Mesenteric fat pad (tissue), 1 donor: Measurements from ENCODE around the gene TARS2. TPM values are rescaled to one million over a fixed set of nuclear protein-coding genes. Genes with fewer than 3 reads are reported as not detected.

Experiments
- DNase-seq: peaks from one replicate; pipeline ENCODE4 v3.0.0-alpha.2; 2020; ENCODE audit warnings: low spot score
- total RNA-seq: library from RNA; stranded (reverse); fragmentation: NEBNext Ultra II Directional; extraction: Animal tissue kit (Norgen Biotek cat#: 25700); gene quantifications from one replicate; pipeline ENCODE4 v1.2.1, GENCODE V29; 2021
- donor health status: DM: yes; HTN: yes; CAD: no.

Gene TARS2
- total RNA-seq, 1 donor from 2014 or later = 14.0 TPM

- no peak for DNase-seq
Measured at GRCh38 chr1:150507912-150508864, 21.0 kb downstream of the TARS2 start, which contains the start of gene ECM1. Gene ECM1, plus strand, starts transcription at chr1:150508109. Its CDS starts 101 bp downstream, at chr1:150508210.

DNA sequence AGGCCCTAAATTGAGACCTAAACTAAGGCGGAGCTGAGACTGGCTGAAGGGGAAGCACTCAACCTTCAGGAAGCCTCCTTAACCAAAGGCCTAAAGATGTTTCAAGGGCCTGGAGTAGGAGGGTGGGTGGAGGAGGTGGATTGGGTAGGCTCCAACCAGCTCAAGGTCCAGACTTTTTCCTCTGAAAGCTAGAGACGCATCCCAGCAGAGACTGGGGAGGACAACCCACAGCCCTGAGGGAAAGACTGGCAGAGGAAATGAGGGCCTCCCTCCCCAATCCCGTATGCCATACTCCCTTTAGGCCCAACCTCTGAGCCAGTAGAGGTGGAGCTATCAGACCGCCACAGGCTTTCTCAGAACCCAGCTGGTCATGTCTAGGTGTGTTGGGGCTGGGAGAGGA is 21.8 kb downstream of the TARS2 start:
- no peak for DNase-seq

DNA sequence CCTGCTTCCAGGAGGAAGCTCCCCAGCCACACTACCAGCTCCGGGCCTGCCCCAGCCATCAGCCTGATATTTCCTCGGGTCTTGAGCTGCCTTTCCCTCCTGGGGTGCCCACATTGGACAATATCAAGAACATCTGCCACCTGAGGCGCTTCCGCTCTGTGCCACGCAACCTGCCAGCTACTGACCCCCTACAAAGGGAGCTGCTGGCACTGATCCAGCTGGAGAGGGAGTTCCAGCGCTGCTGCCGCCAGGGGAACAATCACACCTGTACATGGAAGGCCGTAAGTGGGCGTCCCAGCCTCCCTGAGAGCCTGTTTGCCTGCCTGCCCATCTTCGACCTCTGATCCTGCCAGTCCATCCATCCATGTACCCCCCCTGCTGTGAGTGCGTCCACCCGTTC is 24.3 kb downstream of the TARS2 start:
- DNase-seq = no peak

GRCh38 chr1:150511985-150512660 is 24.9 kb downstream of the TARS2 start:
- DNase-seq = no peak

- DNase-seq = no peak
Measured at GRCh38 chr1:150512846-150513245, 25.6 kb downstream of the TARS2 start.

DNA sequence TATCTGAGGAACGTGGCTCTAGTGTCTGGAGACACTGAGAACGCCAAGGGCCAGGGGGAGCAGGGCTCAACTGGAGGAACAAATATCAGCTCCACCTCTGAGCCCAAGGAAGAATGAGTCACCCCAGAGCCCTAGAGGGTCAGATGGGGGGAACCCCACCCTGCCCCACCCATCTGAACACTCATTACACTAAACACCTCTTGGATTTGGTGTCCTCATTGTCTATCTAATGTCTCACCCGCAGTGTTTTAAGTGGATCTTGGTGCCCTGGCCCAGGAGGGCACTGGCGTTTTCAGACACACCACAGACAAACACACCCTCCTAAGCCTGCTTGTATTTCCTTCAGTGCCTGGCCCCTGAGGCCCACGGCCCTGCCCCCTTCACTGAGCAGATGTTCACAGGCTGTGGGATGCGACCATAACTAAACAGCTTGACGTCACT is 26.2 kb downstream of the TARS2 start:
- DNase-seq = no peak

- DNase-seq = no peak
Measured at GRCh38 chr1:150514260-150514659, 27.0 kb downstream of the TARS2 start.

- DNase-seq = no peak
Measured at GRCh38 chr1:150514913-150515327, 27.7 kb downstream of the TARS2 start.

- peak; percentile 99 for DNase-seq
Measured at GRCh38 chr1:150515328-150516049, 28.3 kb downstream of the TARS2 start, which contains the start of gene FALEC. Gene FALEC, plus strand, starts transcription at chr1:150515752.

GRCh38 chr1:150516050-150516591 is 28.9 kb downstream of the TARS2 start:
- no peak for DNase-seq

DNA sequence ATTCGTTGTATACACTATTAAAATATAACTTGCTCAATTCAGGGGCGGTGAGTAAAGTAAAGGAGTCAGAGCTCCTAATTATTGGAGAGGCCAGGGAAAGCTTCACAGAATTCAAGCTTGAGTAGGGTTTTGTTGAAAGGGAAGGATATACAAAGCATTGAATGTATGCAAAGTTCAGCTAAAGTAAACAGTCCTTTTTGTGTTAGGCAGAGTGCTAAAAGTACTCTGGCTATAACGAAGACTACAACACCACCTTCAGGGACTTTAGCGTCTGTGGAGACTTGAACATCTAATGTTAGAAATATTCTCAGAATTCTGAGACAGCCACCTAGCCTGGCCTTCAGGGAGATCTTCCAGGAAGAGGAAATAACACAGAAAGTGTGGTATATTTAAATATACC is 29.4 kb downstream of the TARS2 start:
- no peak for DNase-seq

GRCh38 chr1:150521196-150521968 is 34.2 kb downstream of the TARS2 start:
- no peak for DNase-seq

- DNase-seq = no peak
Measured at GRCh38 chr1:150525348-150525747, 38.1 kb downstream of the TARS2 start.

DNA sequence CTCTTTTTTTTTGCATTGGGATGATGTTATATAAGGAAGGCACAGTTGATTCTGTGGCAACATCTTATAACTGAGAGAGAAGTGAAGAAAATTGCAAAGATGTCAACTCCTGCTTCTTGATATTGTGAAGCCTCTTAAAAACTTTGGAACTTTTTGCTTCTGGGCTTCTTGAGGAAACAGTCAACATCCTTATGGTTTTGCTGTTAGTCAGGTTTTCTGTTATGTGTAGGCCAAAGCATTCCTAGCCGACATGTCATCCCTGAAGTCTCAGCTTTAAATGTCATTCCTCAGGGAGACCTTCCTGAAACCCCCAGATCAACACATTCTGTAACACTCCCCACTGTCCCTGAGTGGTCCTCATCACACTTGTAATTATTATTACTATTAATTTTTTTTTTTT is 41.0 kb downstream of the TARS2 start:
- DNase-seq = no peak

GRCh38 chr1:150529017-150529416 is 41.8 kb downstream of the TARS2 start:
- DNase-seq = no peak

- no peak for DNase-seq
Measured at GRCh38 chr1:150530491-150531159, 43.4 kb downstream of the TARS2 start.

- DNase-seq = no peak
Measured at GRCh38 chr1:150532860-150533259, 45.6 kb downstream of the TARS2 start.

DNA sequence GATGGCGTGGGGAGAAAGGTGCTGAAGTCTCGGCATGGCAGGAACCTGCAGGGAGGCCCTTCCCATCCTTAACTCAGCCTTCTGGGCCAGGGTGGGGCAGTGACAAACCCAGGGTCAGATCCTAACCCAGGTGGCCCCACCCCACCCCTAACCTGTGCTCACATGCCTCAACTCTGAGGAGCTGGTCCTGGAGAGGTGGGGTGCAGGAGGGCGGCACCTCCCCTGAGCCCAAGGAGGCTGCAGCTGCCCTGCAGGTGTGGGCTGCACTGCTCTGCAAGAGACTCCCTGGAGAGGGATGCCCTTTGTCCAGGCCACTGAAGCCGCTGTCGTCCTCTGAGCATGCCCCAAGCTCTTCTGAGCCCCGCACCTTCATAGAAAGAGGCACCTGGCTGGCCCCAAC is 46.8 kb downstream of the TARS2 start:
- DNase-seq = no peak

- no peak for DNase-seq
Measured at GRCh38 chr1:150535511-150536287, 48.5 kb downstream of the TARS2 start.
